GM23338 (cell line): ENCODE results near the gene PARP8. TPM values are rescaled to one million over a fixed set of nuclear protein-coding genes. Genes with fewer than 3 reads are reported as not detected.

Experiments used
- ATAC-seq: fragments of 200-7000 bp; cut with Tn5 transposase; 3 replicates; pipeline ENCODE4 v1.9.1; 2020
- DNase-seq: peaks from one replicate; pipeline ENCODE4 v3.0.0-alpha.2; 2015; ENCODE audit warnings: low spot score
- H2AFZ ChIP-seq: fragments of 200-600 bp; sonication (generic); 2 replicates; pipeline ENCODE4 v1.8.0; 2016; ENCODE audit warnings: antibody characterized with exemption, mild to moderate bottlenecking, moderate library complexity
- H3F3A ChIP-seq: fragments of 200-600 bp; sonication (generic); replicated peaks from 2 replicates; pipeline ENCODE4 v1.8.0; 2017; ENCODE audit warnings: antibody characterized with exemption, mixed run types, low read depth
- H3K27ac ChIP-seq: fragments of 200-600 bp; sonication (generic); 2 replicates; pipeline ENCODE4 v1.6.1; 2016; ENCODE audit warnings: low read depth
- H3K27me3 ChIP-seq: fragments of 200-600 bp; sonication (generic); 2 replicates; pipeline ENCODE4 v1.8.0; 2016; ENCODE audit warnings: mild to moderate bottlenecking, mixed run types, moderate library complexity; ENCODE audit not compliant: insufficient read depth
- H3K36me3 ChIP-seq: fragments of 200-600 bp; sonication (generic); 2 replicates; pipeline ENCODE4 v1.8.0; 2016; ENCODE audit warnings: mild to moderate bottlenecking; ENCODE audit not compliant: insufficient read depth
- H3K4me1 ChIP-seq: fragments of 200-600 bp; sonication (generic); 2 replicates; pipeline ENCODE4 v1.8.0; 2016; ENCODE audit warnings: mild to moderate bottlenecking, moderate library complexity; ENCODE audit not compliant: insufficient read depth
- H3K4me2 ChIP-seq: fragments of 200-600 bp; sonication (generic); 2 replicates; pipeline ENCODE4 v1.7.1; 2017; ENCODE audit warnings: mixed run types
- H3K4me3 ChIP-seq: fragments of 200-600 bp; sonication (generic); 2 replicates; pipeline ENCODE4 v1.6.1; 2016; ENCODE audit warnings: mixed run types
- H3K79me2 ChIP-seq: fragments of 200-600 bp; sonication (generic); replicated peaks from 2 replicates; pipeline ENCODE4 v1.8.0; 2017; ENCODE audit warnings: mild to moderate bottlenecking; ENCODE audit not compliant: insufficient read depth
- H3K9me2 ChIP-seq: fragments of 200-600 bp; sonication (generic); 2 replicates; pipeline ENCODE4 v1.8.0; 2017; ENCODE audit not compliant: insufficient read depth
- H4K20me1 ChIP-seq: fragments of 200-600 bp; sonication (generic); replicated peaks from 2 replicates; pipeline ENCODE4 v1.8.0; 2017; ENCODE audit warnings: mild to moderate bottlenecking; ENCODE audit not compliant: insufficient read depth
- H3K27ac Mint-ChIP-seq: 2 replicates; pipeline ENCODE4 v1.8.0; 2020; ENCODE audit warnings: inconsistent platforms, mild to moderate bottlenecking, moderate library complexity, mixed read lengths
- H3K27me3 Mint-ChIP-seq: 3 replicates; pipeline ENCODE4 v1.8.0; 2022; ENCODE audit warnings: low read depth, mild to moderate bottlenecking, moderate library complexity, mixed read lengths, inconsistent platforms; ENCODE audit not compliant: insufficient read depth, poor library complexity
- H3K36me3 Mint-ChIP-seq: 3 replicates; pipeline ENCODE4 v1.8.0; 2021; ENCODE audit warnings: low read depth, mild to moderate bottlenecking, inconsistent platforms, moderate library complexity, mixed read lengths
- H3K4me1 Mint-ChIP-seq: 3 replicates; pipeline ENCODE4 v1.8.0; 2020; ENCODE audit warnings: mild to moderate bottlenecking, inconsistent platforms, mixed read lengths
- H3K4me3 Mint-ChIP-seq: 3 replicates; pipeline ENCODE4 v1.8.0; 2021; ENCODE audit warnings: moderate library complexity, mild to moderate bottlenecking, inconsistent platforms, mixed read lengths
- H3K9me3 Mint-ChIP-seq: 3 replicates; pipeline ENCODE4 v1.8.0; 2020; ENCODE audit warnings: moderate library complexity, mild to moderate bottlenecking, inconsistent platforms, mixed read lengths
- CREB1 ChIP-seq: fragments of 250-450 bp; sonication (Bioruptor Pico); IDR thresholded peaks from 2 replicates; pipeline ENCODE4 v1.5.0; 2020; ENCODE audit warnings: low read depth, mild to moderate bottlenecking, moderate library complexity
- CTCF ChIP-seq, 2 experiments: fragments of 200-600 bp in 1 of 2; sonication (generic) in 1 of 2; conservative IDR thresholded peaks; 2 replicates each; pipeline versions ENCODE4 v1.5.1 to v1.6.1; 2016 to 2017; ENCODE audit warnings: antibody characterized with exemption in 2 of 2, low read depth in 2 of 2, mild to moderate bottlenecking in 2 of 2, moderate library complexity in 1 of 2
- EZH2phosphoT487 ChIP-seq: fragments of 200-600 bp; sonication (generic); IDR thresholded peaks from one replicate; pipeline ENCODE4 v1.8.1; 2018; ENCODE audit warnings: antibody characterized with exemption; ENCODE audit not compliant: unreplicated experiment
- JUNB ChIP-seq: IDR thresholded peaks from one replicate; pipeline ENCODE4 v1.6.1; 2016; ENCODE audit warnings: antibody characterized with exemption; ENCODE audit not compliant: unreplicated experiment
- NANOG ChIP-seq: IDR thresholded peaks from 2 replicates; pipeline ENCODE4 v1.6.1; 2016; ENCODE audit warnings: antibody characterized with exemption, borderline replicate concordance
- POLR2AphosphoS5 ChIP-seq: IDR thresholded peaks from 2 replicates; pipeline ENCODE4 v1.6.1; 2016; ENCODE audit warnings: antibody characterized with exemption, low read depth
- REST ChIP-seq: IDR thresholded peaks from one replicate; pipeline ENCODE4 v1.6.1; 2018; ENCODE audit warnings: antibody characterized with exemption; ENCODE audit not compliant: unreplicated experiment
- STAT1 ChIP-seq: IDR thresholded peaks from one replicate; pipeline ENCODE4 v1.6.1; 2016; ENCODE audit warnings: antibody characterized with exemption; ENCODE audit not compliant: unreplicated experiment
- ZNF331 ChIP-seq: fragments of 250-450 bp; sonication (Bioruptor Pico); IDR thresholded peaks from 2 replicates; pipeline ENCODE4 v1.5.0; 2020; ENCODE audit warnings: low read depth, mild to moderate bottlenecking, moderate library complexity
- polyA plus RNA-seq: library from polyadenylated mRNA; unstranded; fragments of >200 nt; fragmentation: Nextera tagmentation; extraction: Ambion mirVana; gene quantifications from 2 replicates; pipeline ENCODE4 v1.2.1, GENCODE V29; 2016
- total RNA-seq: library from RNA; depleted of rRNA; stranded (reverse); fragments of >200 nt; shearing (Covaris generic); gene quantifications from 2 replicates; pipeline ENCODE4 v1.2.3, GENCODE V29; 2014
- TF ChIP-seq, protein P1 (sequence below): fragments of 250-450 bp; sonication (Bioruptor Pico); IDR thresholded peaks from 2 replicates; pipeline ENCODE4 v1.5.0; 2020; ENCODE audit warnings: mild to moderate bottlenecking, moderate library complexity

Gene PARP8
- total and polyA plus RNA-seq, 2 experiments from 2014 or later = 13.0 to 25.0 TPM

DNA sequence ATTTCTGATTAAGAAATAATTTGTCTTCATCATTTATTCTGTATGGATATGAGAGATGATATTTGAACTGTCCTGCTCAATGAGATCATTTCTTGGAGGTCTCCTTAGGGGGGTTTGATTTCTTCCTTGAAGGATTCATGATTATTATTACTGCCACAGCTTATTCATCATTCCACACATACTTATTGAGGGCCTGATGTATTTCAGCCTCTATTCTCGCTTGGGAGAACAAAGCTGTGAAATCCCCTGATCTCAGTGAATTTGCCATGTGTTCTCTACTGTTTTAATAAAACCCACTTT, 36.9 kb downstream of the PARP8 start:
- H3K27ac ChIP-seq = no peak overlapping the region
- H4K20me1 ChIP-seq = no peaks in the 10 kb centered on the region; the same call in 1 of the 2 replicates
- no peak overlapping the region for H3K4me3 Mint-ChIP-seq
- H3K4me2 ChIP-seq = no peak overlapping the region
- no peak overlapping the region for H3K27ac Mint-ChIP-seq
- no peaks in the 10 kb centered on the region for H3K9me3 Mint-ChIP-seq
- H3K27me3 Mint-ChIP-seq = no peaks in the 10 kb centered on the region
- no peaks in the 10 kb centered on the region for H3K9me2 ChIP-seq
- H3K4me1 ChIP-seq = peaks cover 28% of the 10 kb centered on the region
- no peak for ATAC-seq
- H3K36me3 Mint-ChIP-seq = no peaks in the 10 kb centered on the region
- H3K4me1 Mint-ChIP-seq = peaks cover 34% of the 10 kb centered on the region
- TF ChIP-seq REST = no peak
- no peak for TF ChIP-seq ZNF331 (CRISPR knock-in tag)
- TF ChIP-seq STAT1 = no peak
- TF ChIP-seq JUNB = no peak
- no peak for TF ChIP-seq EZH2phosphoT487
- no peak for TF ChIP-seq POLR2AphosphoS5
- no peak for TF ChIP-seq CTCF (conservative IDR thresholded peaks at IDR 0.05; ENCODE audit: low read depth in 2 of 2)
- TF ChIP-seq CREB1 (CRISPR knock-in tag) = no peak
- no peak for TF ChIP-seq NANOG
- TF ChIP-seq, protein P1, sequence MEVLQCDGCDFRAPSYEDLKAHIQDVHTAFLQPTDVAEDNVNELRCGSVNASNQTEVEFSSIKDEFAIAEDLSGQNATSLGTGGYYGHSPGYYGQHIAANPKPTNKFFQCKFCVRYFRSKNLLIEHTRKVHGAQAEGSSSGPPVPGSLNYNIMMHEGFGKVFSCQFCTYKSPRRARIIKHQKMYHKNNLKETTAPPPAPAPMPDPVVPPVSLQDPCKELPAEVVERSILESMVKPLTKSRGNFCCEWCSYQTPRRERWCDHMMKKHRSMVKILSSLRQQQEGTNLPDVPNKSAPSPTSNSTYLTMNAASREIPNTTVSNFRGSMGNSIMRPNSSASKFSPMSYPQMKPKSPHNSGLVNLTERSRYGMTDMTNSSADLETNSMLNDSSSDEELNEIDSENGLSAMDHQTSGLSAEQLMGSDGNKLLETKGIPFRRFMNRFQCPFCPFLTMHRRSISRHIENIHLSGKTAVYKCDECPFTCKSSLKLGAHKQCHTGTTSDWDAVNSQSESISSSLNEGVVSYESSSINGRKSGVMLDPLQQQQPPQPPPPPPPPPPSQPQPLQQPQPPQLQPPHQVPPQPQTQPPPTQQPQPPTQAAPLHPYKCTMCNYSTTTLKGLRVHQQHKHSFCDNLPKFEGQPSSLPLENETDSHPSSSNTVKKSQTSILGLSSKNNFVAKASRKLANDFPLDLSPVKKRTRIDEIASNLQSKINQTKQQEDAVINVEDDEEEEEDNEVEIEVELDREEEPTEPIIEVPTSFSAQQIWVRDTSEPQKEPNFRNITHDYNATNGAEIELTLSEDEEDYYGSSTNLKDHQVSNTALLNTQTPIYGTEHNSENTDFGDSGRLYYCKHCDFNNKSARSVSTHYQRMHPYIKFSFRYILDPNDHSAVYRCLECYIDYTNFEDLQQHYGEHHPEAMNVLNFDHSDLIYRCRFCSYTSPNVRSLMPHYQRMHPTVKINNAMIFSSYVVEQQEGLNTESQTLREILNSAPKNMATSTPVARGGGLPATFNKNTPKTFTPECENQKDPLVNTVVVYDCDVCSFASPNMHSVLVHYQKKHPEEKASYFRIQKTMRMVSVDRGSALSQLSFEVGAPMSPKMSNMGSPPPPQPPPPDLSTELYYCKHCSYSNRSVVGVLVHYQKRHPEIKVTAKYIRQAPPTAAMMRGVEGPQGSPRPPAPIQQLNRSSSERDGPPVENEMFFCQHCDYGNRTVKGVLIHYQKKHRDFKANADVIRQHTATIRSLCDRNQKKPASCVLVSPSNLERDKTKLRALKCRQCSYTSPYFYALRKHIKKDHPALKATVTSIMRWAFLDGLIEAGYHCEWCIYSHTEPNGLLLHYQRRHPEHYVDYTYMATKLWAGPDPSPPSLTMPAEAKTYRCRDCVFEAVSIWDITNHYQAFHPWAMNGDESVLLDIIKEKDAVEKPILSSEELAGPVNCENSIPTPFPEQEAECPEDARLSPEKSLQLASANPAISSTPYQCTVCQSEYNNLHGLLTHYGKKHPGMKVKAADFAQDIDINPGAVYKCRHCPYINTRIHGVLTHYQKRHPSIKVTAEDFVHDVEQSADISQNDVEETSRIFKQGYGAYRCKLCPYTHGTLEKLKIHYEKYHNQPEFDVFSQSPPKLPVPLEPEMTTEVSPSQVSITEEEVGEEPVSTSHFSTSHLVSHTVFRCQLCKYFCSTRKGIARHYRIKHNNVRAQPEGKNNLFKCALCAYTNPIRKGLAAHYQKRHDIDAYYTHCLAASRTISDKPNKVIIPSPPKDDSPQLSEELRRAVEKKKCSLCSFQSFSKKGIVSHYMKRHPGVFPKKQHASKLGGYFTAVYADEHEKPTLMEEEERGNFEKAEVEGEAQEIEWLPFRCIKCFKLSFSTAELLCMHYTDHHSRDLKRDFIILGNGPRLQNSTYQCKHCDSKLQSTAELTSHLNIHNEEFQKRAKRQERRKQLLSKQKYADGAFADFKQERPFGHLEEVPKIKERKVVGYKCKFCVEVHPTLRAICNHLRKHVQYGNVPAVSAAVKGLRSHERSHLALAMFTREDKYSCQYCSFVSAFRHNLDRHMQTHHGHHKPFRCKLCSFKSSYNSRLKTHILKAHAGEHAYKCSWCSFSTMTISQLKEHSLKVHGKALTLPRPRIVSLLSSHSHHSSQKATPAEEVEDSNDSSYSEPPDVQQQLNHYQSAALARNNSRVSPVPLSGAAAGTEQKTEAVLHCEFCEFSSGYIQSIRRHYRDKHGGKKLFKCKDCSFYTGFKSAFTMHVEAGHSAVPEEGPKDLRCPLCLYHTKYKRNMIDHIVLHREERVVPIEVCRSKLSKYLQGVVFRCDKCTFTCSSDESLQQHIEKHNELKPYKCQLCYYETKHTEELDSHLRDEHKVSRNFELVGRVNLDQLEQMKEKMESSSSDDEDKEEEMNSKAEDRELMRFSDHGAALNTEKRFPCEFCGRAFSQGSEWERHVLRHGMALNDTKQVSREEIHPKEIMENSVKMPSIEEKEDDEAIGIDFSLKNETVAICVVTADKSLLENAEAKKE (CRISPR knock-in tag) = no peak
- no peaks in the 10 kb centered on the region for H3K27me3 ChIP-seq
- H2AFZ ChIP-seq = no peak overlapping the region
- no peaks in the 10 kb centered on the region for H3K36me3 ChIP-seq
- no peak for DNase-seq
- H3K4me3 ChIP-seq = no peak overlapping the region
- no peaks in the 10 kb centered on the region for H3F3A ChIP-seq
- peaks cover 99% of the 10 kb centered on the region for H3K79me2 ChIP-seq
